Kidney tubule cell (primary cell): ENCODE results near the gene MINAR2.

ENCODE experiments used
- DNase-seq: peaks from one replicate; pipeline ENCODE4 v3.0.0-alpha.2; 2018; ENCODE audit warnings: low spot score

The MINAR2 gene, protein sequence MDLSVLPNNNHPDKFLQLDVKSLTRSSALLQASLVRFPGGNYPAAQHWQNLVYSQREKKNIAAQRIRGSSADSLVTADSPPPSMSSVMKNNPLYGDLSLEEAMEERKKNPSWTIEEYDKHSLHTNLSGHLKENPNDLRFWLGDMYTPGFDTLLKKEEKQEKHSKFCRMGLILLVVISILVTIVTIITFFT

DNA sequence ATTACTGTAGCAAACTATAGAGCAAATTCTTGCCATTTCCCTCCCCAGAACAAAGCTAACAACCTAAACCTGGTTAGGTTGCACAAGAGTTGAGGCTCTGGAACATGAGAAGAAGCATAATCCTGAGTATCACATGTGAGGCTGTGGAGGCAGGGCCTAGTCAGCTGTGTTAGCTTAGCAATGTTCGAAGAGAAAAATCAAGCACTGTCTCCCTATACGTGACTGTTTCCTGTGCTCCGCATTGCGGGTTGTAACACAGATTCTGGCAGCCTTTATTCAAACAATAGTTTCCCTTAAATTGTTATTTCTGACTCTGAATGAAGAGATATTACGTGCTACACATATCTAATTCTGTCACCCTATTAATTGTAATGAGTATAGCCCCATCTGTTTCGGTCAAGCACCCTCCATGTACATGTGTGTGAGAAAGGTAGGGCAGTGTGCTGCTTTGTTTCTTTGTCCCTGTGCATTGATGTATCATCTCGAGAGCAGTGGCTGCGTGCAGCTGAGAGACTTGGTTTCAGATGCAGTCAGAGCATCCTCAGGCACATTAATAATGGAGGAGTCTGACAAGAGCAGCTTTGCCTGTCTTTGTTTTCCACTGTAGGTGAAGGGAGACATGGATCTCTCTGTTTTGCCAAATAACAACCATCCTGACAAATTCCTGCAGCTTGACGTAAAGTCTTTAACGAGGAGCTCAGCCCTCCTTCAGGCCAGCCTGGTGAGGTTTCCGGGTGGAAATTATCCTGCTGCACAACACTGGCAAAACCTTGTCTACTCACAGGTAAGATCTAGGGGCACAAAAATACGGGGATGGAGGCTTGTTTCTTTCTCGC is at the start of gene MINAR2:
TSS of gene MINAR2 (plus strand) at position 523 of the 836 bp plus-strand sequence. CDS start at position 620, 97 bp downstream.
- DNase-seq: no peak

DNA sequence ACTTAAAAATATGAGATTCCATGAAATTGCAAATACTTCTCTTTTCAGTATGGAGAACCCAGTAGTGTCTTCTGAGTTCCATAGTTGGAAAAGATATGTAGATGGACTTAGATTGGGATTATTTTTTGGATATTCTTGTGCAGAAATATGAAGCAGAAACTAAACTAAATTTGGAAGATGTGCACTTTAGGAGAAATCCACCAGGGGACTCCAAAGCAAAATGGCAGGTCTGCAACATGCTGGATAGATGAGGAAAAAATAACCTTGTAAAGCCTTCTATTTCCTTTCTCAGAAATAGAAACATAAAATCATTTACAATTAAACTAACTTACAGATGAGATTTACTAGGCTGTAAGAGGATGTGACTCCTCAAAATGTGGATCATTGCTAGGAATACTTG is 49.2 kb upstream of the MINAR2 start:
- DNase-seq: no peak

DNA sequence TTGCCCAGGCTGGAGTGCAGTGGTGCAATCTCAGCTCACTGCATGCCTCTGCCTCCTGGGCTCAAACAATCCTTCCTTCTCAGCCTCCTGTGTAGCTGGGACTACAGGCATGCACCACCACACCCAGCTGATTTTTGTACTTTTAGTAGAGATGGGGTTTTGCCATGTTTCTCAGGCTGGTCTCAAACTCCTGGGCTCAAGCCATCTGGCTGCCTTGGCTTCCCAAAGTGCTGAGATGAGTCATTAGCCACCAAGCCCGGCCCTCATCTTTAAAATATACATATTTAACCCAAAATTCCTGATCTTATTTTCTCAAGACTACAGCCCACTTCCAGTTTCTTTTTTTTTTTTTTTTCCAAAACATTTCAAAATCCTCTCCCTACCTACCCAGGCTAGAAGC is 31.7 kb upstream of the MINAR2 start:
- no peak for DNase-seq

DNA sequence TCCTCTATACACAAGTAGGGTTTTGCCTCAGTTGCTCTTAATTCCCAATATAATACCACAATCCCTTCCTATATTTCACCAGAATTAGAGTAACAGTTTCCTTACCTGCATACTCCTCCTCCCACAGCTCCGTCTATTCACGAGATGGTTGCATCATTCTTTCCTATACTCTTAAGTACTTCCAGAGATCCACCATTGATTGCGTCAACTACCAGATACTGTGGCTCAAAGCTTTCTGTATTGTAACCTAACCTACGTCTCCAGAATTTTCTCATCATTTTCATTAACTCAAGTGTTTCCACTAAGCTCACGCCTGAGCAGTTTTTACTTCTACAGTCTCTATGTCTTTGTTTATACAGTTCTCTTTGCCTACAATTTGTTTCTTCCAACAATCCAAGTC is 31.2 kb upstream of the MINAR2 start:
- DNase-seq: no peak

DNA sequence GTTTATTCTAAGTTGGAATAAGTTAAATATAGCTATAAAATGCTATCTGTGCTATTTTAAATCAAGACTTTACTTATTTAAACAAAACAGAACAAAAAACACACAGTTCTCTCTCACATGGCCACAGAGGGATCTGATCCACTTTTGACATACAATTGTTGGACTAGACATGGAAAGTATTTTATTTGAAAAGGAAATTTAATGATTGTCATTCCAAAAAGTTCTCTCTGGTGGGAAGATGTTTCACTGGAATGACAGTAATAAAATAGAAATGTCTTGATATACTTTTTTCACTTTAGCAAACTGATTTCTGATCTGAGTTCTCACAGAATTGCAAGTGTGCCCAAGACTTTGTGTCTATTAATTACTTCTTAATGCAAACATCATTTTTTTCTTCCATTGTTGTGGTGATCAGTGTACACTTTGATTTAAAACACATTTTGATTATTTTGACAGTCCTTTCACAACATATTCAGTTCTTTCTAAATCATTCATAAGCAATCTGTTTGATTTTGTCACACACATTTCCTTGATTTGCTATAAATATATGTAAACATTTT is 30.1 kb upstream of the MINAR2 start:
- DNase-seq: no peak

DNA sequence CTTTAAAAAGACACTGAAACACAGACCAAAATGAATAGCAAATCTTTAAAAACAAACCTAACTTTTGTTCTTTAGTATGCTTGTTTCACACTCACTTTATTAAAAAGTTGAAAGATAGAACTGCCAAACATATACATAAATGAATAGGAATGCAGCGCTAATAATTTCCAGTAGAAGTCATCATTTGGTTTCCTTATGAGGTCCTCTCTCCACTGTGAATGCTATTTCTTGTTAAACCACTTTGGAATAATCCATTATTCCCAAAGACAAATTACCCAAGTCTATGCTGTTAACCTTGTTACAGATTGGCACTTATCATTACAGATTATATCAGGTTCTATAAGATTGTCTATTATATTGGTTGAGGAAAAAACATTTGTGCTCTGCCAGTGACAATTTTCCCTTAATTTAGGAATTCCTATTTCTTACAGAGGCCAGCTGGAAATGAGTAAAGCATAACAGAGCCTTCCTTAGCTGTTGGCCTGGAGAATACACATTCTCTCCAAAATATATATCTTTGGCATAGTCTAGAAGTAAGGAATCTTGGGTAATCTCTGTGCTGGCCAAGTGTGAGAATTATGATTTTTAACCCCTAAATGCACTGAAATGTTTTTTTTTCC is 29.3 kb upstream of the MINAR2 start:
- DNase-seq: no peak

DNA sequence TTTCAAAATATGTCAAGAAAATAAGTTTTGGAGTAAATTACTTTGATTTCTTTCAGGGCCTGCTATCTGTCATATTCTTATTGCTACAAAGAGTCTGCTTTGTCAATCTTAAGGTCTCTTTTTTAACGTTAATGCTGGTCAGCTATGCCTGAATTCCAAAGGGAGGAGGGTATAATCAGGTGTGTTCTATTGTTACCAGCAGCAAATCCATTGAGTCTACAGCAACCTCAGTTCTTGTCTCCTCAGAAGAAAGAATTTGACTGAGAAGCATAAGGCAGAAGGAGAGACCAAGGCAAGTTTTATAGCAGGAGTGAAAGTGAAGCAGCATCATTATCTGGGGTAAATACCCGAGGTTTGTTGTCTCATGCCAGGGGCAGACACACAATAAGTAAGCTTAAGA is 23.7 kb upstream of the MINAR2 start:
- no peak for DNase-seq

DNA sequence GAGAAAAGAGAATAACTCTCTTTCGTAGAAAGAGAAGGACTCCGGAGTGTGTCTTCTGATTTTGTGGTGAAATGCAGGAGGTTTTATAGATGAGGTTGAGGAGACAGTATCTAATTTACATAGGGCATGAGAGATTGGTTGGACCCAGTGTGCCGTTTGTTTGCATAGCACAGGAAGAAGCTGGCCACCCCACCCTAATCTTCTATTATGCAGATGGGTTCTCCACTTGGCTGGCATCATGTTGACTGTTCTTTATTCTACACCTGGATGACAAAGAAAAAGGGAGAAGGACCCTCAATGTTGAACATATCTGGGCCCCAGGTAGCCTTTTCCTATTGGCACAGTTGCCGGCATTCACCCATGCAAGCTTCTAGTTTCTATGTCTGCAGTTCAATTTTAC is 23.2 kb upstream of the MINAR2 start:
- no peak for DNase-seq

DNA sequence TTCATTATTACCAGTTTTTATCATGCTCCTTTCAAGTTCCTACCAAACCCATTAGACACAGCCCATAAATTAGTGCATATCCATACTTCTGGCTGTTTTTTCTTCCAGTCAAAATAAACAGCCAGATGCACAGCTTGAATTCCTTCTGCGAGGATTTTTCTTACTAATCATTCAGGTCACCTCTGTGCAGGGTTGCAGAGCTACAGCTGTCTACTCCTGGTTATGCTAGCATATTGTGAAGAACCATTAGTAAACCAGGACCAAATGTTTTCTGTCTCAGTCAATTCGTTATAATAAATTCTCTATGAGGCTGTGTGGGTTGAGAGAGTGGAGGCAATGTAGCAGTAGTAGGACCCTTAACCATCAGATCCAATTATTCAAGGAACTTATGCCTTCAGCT is 8.1 kb upstream of the MINAR2 start:
- DNase-seq: no peak

DNA sequence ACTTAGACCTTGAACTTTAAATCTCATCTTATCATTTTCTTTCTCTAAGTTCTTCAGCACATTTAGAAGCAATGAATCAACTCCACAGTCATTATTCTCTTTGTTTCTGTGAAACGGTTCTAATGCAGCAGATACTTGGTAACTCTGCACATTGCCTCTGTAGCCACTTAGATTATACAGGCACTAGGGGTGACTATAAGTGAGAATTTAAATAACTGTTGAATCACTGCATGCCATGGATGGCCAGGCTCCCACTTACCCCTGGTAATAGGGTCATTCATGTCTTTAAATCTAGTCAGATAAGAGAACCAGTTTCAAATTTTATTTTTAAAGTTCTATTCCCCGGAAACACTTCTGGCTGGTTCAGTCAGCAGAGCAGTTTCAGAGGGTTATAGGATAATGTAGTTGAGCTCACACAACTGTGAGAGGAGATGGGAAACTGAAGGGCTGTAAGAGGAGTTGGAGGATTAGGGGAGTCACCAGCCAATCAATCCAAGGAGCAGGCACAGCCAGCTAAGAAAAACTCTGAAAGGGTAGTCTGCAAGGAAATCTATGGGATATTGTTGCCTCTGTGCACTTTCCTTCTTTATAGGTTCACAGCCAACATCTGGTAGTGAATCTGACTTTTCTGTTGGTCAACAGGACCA is 4.2 kb upstream of the MINAR2 start:
- no peak for DNase-seq

DNA sequence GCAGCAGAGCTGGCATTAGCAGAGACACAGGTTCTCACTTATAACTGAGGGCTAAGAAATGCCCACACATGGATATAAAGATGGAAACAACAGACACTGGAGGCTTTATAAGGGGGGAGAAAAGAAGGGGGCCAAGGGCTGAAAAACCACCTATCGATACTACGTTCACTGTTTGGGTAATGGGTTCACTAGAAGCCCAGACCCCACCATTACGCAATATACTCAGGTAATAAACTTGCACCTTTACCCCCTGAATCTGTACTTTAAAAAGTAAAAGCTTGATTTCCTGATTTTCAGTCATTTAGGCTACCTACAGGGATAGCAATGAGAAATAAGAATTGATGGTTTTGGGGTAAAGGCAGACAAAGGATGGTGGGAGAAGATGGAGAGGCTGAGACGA is 1.9 kb upstream of the MINAR2 start:
- no peak for DNase-seq

DNA sequence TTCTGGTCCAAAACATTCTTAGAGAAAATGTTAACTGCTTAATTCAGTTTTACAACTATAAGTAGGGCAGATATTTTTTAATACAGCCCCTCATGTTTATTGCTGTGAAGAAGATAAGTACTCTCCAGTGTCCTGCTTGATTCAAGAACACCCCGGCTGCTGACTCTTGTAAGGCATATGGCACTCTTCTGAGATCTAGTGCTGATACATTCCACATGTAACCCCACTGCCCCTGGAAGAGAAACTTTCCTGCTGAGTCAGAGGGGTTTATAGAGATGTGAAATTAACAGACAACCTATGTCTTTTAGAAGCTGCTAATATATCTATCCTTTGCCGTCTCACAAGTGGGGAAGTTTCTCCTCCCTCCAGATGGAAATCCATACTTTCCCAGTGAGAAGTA is 1.0 kb upstream of the MINAR2 start:
- DNase-seq: no peak

DNA sequence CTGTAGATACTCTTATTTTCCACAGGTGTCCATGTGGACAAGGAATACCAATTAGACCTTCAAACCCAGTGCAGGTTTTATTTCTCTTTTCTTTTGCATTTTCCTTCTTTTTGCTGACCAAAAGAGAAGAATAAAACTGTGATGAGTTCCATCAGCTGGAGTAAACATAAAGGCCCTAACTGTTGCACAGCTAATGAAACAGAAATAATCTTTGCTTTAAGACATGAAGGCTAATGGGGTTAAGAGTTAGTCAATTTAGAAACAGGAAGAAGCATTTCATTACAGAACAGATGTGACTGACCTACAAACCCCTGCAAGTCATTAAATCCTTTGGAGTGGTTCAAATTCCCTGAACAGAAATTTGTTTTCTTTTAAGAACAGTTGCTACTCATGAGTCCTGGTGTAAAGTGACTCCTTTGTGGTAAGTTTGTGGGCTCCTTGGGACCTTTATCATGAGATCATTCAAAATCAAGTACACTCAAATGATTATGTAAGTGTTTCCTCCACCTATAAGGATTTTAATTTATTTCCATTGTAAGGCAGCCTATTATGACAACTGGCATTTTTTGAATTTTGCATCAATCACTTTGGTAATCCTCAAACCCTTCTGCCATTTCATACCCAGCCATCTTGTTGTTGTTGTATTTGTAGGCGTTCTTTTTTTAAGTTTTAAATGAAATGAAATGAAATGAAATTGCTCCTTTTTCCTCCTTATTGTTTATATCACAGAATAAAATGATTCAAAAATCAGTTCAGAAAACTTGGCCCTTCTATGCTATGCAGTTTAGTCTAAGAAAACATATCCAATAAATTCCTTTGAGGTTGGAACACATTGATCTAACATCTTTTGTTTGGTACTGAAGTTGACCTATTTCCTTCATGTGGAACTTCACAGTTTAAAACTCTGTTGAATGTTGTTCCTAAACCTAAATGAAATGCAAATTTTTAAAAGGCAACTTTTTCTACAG is 1.3 kb downstream of the MINAR2 start:
- no peak for DNase-seq

DNA sequence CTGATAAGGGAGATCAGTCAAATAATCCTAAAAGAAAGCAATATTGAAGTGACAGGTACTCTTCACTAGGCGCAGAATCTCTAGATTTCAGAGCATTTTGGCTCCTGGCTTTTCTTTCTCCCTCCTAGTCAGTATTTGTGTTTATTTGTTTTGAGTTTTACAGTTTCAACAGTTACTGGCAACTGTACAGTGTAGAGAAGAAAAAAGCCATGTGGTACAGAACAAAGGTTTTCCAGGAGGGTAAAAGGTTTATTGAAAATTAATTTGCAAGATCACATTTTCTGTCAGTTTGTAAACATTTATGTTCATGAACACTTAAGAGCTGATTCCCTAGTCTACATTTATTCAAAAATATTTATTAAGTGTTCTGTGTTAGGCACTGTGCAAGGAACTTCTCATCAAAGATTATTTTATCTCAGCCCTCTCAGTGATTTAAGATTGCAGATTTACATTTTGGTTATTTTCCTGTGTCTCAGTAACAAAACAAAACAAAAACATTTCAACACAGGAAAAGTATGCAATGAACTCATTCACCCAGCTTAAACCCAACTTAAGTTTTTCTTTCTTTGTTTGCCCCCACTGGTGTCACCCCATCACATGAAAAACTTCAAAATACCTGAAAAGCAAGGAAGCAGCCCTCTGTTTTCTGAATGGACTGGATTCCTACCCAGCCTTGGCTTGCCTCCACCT is 12.9 kb downstream of the MINAR2 start:
- DNase-seq: no peak

DNA sequence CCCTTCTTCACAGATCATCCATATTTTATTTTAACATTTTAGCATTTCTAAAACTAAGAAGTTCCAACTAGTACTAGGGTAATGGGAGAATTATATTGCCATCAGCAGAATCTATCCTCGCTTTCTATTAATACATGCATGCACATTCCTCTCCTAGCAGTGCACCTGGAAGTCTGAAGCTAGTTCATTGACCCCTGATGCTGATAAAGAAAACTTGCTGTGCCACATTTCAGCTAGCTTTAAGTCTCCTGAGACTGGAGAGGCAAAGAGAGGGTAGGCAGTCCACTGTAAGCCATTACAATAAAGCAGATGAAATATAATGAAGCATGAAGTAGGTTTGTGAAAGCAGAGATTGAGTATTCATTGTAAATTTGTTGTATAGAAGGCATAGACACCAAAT is 15.8 kb downstream of the MINAR2 start:
- DNase-seq: no peak

DNA sequence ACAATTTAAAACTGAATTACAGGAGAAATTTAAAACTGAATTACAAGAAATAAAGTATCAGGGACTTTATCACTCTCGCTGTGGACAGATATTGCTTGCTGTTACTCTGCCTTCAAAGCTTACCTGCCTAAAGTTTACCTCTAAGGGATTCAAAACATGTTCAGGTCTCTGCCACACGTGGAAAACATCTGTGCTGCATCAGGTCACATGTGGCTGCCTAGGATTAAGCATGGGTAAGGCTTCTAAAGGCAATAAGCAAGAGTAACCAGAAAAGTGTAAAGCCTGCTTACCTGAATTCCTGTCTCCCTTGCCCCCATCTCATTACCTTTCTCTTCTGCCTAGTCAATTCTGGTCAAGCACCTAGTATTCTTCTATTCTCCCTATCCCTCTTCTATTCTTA is 18.9 kb downstream of the MINAR2 start:
- DNase-seq: no peak

DNA sequence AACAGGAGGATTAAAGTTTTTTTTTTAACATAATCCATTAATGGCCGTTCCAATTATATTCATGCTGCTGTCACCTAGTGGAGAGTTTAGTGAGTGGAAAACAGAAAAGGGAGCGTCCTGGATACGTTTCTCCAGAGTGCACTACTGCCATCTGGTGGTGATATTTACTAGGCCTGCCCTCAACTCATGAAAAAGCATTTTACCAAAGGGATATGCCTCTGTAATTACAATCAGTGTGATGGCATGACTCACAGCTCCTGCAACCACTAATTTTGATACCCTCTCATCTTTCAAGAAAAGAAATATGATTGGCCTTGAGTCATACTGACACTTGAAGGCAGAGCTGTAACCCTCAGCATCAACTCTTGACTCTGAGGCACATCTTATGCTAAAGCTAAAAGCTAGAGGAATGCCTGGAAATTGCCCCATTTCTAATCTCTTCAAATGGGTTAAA is 20.1 kb downstream of the MINAR2 start:
- peak; percentile 86 for DNase-seq

DNA sequence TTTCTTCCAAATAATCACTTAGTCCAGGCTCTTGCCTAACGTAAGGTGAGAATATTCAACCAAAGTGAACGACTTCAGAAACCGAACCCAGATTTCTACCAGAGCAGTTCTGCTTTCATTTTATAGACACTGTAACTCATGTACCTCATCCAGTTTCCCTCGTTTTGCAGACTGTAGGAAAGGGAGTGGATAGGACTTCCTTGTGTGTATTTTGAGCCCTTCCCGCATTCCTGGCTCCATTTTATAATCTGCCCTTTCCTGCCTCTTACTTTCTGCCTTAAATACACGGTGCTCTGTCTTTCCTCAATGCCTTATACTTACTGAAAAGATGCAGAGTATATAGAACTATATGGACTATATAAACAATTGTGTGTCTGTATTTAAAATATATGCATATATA is 20.8 kb downstream of the MINAR2 start:
- DNase-seq: no peak

DNA sequence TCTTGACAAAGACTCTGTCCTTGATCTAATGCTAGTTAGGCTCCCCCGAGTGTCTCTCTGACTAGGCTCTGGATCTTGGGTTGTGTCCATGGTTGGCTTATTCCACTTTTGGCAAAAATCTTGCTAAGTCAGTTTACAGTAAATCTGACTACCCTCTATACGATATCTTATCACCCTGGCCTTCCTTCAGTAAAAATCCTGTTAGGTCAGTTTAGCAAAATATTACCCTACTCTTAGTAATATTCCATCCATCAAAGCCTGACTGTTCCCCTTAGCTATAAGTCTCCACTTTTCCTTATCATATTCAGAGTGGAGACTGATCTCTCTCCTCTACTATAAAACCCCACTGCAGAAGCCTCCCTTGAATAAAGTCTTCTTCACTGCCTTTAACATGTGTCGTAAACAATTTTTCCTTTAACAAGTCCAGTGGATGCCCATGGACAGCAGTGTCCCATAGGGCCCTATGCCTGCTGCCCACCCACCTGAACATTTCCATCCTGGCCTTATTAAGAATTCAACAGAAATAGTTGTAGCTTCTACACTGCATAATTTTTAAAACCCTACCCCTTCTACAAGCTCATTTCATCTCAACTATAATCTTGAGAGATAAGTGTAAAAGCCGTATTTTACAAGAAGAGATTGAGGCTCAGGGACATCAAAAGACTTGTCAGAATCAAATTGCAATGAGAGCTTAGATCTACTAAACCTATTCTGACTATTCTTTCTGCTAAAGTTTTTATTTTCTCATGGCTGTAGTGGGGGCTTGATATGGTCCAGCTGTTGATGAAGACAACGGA is 22.3 kb downstream of the MINAR2 start:
- DNase-seq: no peak
